Endothelial cell of umbilical vein (primary cell): ENCODE measurements around the gene MATN1. TPM values are rescaled to one million over a fixed set of nuclear protein-coding genes. Genes with fewer than 3 reads are reported as not detected.

Experiments
- BruUV-seq: library from RNA; stranded (reverse); fragments of 400-500 nt; replicated peaks from 2 replicates; lab custom pipeline; 2021; lab: Mats Ljungman, UMichigan
- CTCF ChIA-PET: fragments of 300-600, 350-600 bp; sonication (Branson Sonifier 250); formaldehyde crosslinking; loops from one replicate; lab custom pipeline; 2021; ENCODE audit warnings: antibody characterized with exemption, inconsistent platforms; lab: Charles Lee
- POLR2A ChIA-PET: fragments of 300-600, 350-600 bp; sonication (Branson Sonifier 250); formaldehyde crosslinking; loops from one replicate; lab custom pipeline; 2021; ENCODE audit warnings: antibody characterized with exemption, inconsistent platforms; lab: Charles Lee
- DNase-seq: peaks from one replicate; pipeline ENCODE4 v3.0.0-alpha.2; 2011; ENCODE audit warnings: low read depth, low spot score
- FAIRE-seq: peaks from 2 replicates; lab custom pipeline; 2011; peaks lifted over from hg19 to GRCh38; lab: Jason Lieb, UNC
- H2AFZ ChIP-seq: 2 replicates; pipeline ENCODE4 v1.6.0; 2012; ENCODE audit warnings: low read depth, low read length, control low read depth, inconsistent platforms
- H3K27ac ChIP-seq: 2 replicates; pipeline ENCODE4 v1.5.1; 2011; ENCODE audit warnings: low read depth, mild to moderate bottlenecking, control low read depth, low read length, moderate library complexity; ENCODE audit not compliant: insufficient read depth
- H3K27me3 ChIP-seq, 2 experiments: 2 replicates each; pipeline versions ENCODE4 v1.6.0 to v1.6.1; 2011; ENCODE audit warnings: low read length in 2 of 2, mixed read lengths in 1 of 2; ENCODE audit not compliant: control insufficient read depth in 2 of 2, insufficient read depth in 2 of 2
- H3K36me3 ChIP-seq, 2 experiments: 2 replicates in 1 of 2; 3 replicates in 1 of 2; pipeline ENCODE4 v1.5.1; 2011; ENCODE audit warnings: low read length in 2 of 2, mild to moderate bottlenecking in 1 of 2, moderate library complexity in 1 of 2; ENCODE audit not compliant: control insufficient read depth in 2 of 2, insufficient read depth in 2 of 2; ENCODE audit errors: extremely low read depth in 1 of 2
- H3K4me1 ChIP-seq: 3 replicates; pipeline ENCODE4 v1.5.1; 2011; ENCODE audit warnings: mild to moderate bottlenecking, low read length; ENCODE audit not compliant: control insufficient read depth, insufficient read depth; ENCODE audit errors: extremely low read depth
- H3K4me2 ChIP-seq: 2 replicates; pipeline ENCODE4 v1.6.1; 2011; ENCODE audit warnings: low read length, control low read depth, mixed read lengths; ENCODE audit not compliant: insufficient read depth
- H3K4me3 ChIP-seq, 3 experiments: fragments of 200-600 bp in 1 of 3; sonication (generic), shearing (Covaris generic) in 1 of 3; replicated peaks in 1 of 3; 2 replicates each; pipeline ENCODE4 v1.5.1; 2011 to 2016; ENCODE audit warnings: control low read depth in 3 of 3, low read length in 3 of 3, mild to moderate bottlenecking in 2 of 3, inconsistent platforms in 1 of 3, low read depth in 1 of 3, moderate library complexity in 1 of 3; ENCODE audit not compliant: insufficient read depth in 1 of 3
- H3K79me2 ChIP-seq: 2 replicates; pipeline ENCODE4 v1.6.0; 2012; ENCODE audit warnings: low read length, inconsistent platforms; ENCODE audit not compliant: control insufficient read depth, insufficient read depth
- H3K9ac ChIP-seq: replicated peaks from 2 replicates; pipeline ENCODE3; 2011; ENCODE audit warnings: low read length, control low read depth; ENCODE audit not compliant: insufficient read depth; ENCODE audit errors: extremely low read depth
- H3K9me1 ChIP-seq: replicated peaks from 3 replicates; pipeline ENCODE4 v1.6.0; 2011; ENCODE audit warnings: mild to moderate bottlenecking, low read length; ENCODE audit not compliant: control insufficient read depth, insufficient read depth; ENCODE audit errors: extremely low read depth
- H3K9me3 ChIP-seq: replicated peaks from 2 replicates; pipeline ENCODE4 v1.5.1; 2012; ENCODE audit warnings: low read length, inconsistent platforms; ENCODE audit not compliant: control insufficient read depth, insufficient read depth
- H4K20me1 ChIP-seq: replicated peaks from 2 replicates; pipeline ENCODE3; 2011; ENCODE audit warnings: mild to moderate bottlenecking, low read length; ENCODE audit not compliant: control insufficient read depth, insufficient read depth; ENCODE audit errors: extremely low read depth
- CTCF ChIP-seq, 2 donors: IDR thresholded peaks; 1 replicate in 1 of 2; 2 replicates in 1 of 2; pipeline ENCODE4 v1.5.1; 2011; ENCODE audit warnings: low read length in 2 of 2, mild to moderate bottlenecking in 2 of 2, moderate library complexity in 2 of 2, control low read depth in 1 of 2, inconsistent platforms in 1 of 2, low read depth in 1 of 2; ENCODE audit not compliant: insufficient read depth in 1 of 2; ENCODE audit errors: extremely low read depth in 1 of 2
- EZH2 ChIP-seq: IDR thresholded peaks from 2 replicates; pipeline ENCODE4 v1.6.1; 2012; ENCODE audit warnings: borderline replicate concordance, low read depth, mild to moderate bottlenecking, moderate library complexity, low read length, inconsistent platforms; ENCODE audit not compliant: severe bottlenecking
- FOS ChIP-seq: IDR thresholded peaks from 2 replicates; pipeline ENCODE4 v1.6.1; 2011; ENCODE audit warnings: mild to moderate bottlenecking, low read length, moderate library complexity, borderline replicate concordance; ENCODE audit not compliant: insufficient read depth
- GATA2 ChIP-seq: IDR thresholded peaks from 2 replicates; pipeline ENCODE4 v1.7.0; 2011; ENCODE audit warnings: low read depth, mild to moderate bottlenecking, moderate library complexity, mixed read lengths, low read length; ENCODE audit not compliant: insufficient read length, insufficient read depth
- JUN ChIP-seq: IDR thresholded peaks from 2 replicates; pipeline ENCODE4 v1.6.1; 2011; ENCODE audit warnings: borderline replicate concordance, low read depth; ENCODE audit not compliant: insufficient read length, insufficient read depth
- MAX ChIP-seq: IDR thresholded peaks from 2 replicates; pipeline ENCODE4 v1.6.1; 2011; ENCODE audit not compliant: insufficient read depth, insufficient read length
- MYC ChIP-seq: IDR thresholded peaks from one replicate; pipeline ENCODE4 v1.6.1; 2011; ENCODE audit warnings: mild to moderate bottlenecking, low read depth, low read length
- POLR2A ChIP-seq: IDR thresholded peaks from 2 replicates; pipeline ENCODE4 v1.6.1; 2012; ENCODE audit warnings: low read depth, mild to moderate bottlenecking, control low read depth, low read length
- POLR2AphosphoS5 ChIP-seq: IDR thresholded peaks from 2 replicates; pipeline ENCODE4 v1.6.1; 2012; ENCODE audit warnings: low read depth, mild to moderate bottlenecking, control low read depth, low read length, moderate library complexity; ENCODE audit not compliant: insufficient read depth
- dilution Hi-C: fragments of 300-500 bp; cut with MboI; formaldehyde crosslinking; loops from one replicate; pipeline ENCODE4 v1.15.0; 2019; ENCODE audit warnings: low sequenced_read_pairs; ENCODE audit not compliant: extremely low pct_ligation_motif_present
- intact Hi-C: fragments of 100-400 bp; cut with micrococcal nuclease; formaldehyde crosslinking; loops from one replicate; pipeline ENCODE4 v1.10.0; 2022
- polyA plus RNA-seq, 4 experiments: library from polyadenylated mRNA; depleted of rRNA in 3 of 4; stranded (reverse) in 3 of 4; unstranded in 1 of 4; fragments of >200 nt; gene quantifications; 2 replicates each; pipeline versions ENCODE4 v1.2.1 to v1.2.3, GENCODE V29; 2011 to 2012; ENCODE audit warnings: missing spikeins in 1 of 4
- total RNA-seq: library from RNA; stranded (reverse); gene quantifications from 2 replicates; pipeline ENCODE4 v1.2.3, GENCODE V29; 2021

MATN1 gene
- total and polyA plus RNA-seq, 2 donors (not counting 3 experiments of a cell fraction or from before 2014, with no cell fraction given), result 0.29 to 0.36 TPM

GRCh38 chr1:30737357-30738039 lies 14.1 kb upstream of the MATN1 start:
- Histone ChIP-seq H3K9me1 (no peaks in the 10 kb centered on the region), H3K9ac (no peak overlapping the region), H3K27ac (no peak overlapping the region), H3K79me2 (no peaks in the 10 kb centered on the region), H3K27me3 (no peaks in the 10 kb centered on the region), H2AFZ (no peak overlapping the region), H3K4me3 (no peak overlapping the region), H3K36me3 (peaks cover 2 to 3% of the 10 kb centered on the region in 2 experiments), H3K4me1 (peaks cover 11% of the 10 kb centered on the region), H4K20me1 (no peaks in the 10 kb centered on the region), H3K9me3 (no peaks in the 10 kb centered on the region), H3K4me2 (no peak overlapping the region)
- POLR2A ChIA-PET, result no interaction called here
- DNase-seq, result no peak
- no TSS peak for BruUV-seq
- TF ChIP-seq MAX (no peak), FOS (no peak), CTCF (IDR thresholded peaks at IDR 0.05; ENCODE audit: extremely low read depth in 1 of 2, insufficient read depth in 1 of 2, low read depth in 1 of 2, low read length in 2 of 2) (no peak), POLR2AphosphoS5 (no peak), GATA2 (no peak), JUN (no peak), EZH2 (no peak), POLR2A (no peak), MYC (no peak)
- CTCF ChIA-PET, result interaction anchor here (0.7 to 1.1 kb wide), 2 partner anchors 42 kb away, joined by 3 to 4 read pairs; no protein-coding TSS in a partner anchor
- no peak for FAIRE-seq
- intact Hi-C loops, result no loop called here
- dilution Hi-C loops, result no loop called here
